ENCODE data around the gene ITGB2.

The ITGB2 gene

GRCh38 chr21:44896561-44897286, 24.0 kb downstream of the ITGB2 start:
- Histone ChIP-seq H3K36me3 (no peaks in the 10 kb centered on the region), H3K4me1 (peaks cover 0 to 7% (median 0%) of the 10 kb centered on the region in 4 donors), H3K27me3 (peaks cover 0 to 20% of the 10 kb centered on the region in 2 donors), H3K27ac (no peak overlapping the region), H3K4me3 (no peak overlapping the region), H3K9me3 (no peaks in the 10 kb centered on the region)
- DNase-seq: no peak
- intact Hi-C loops (cut with DNase I; ENCODE audit: low total_unique reads): no loop called here
- TF ChIP-seq, protein P1, sequence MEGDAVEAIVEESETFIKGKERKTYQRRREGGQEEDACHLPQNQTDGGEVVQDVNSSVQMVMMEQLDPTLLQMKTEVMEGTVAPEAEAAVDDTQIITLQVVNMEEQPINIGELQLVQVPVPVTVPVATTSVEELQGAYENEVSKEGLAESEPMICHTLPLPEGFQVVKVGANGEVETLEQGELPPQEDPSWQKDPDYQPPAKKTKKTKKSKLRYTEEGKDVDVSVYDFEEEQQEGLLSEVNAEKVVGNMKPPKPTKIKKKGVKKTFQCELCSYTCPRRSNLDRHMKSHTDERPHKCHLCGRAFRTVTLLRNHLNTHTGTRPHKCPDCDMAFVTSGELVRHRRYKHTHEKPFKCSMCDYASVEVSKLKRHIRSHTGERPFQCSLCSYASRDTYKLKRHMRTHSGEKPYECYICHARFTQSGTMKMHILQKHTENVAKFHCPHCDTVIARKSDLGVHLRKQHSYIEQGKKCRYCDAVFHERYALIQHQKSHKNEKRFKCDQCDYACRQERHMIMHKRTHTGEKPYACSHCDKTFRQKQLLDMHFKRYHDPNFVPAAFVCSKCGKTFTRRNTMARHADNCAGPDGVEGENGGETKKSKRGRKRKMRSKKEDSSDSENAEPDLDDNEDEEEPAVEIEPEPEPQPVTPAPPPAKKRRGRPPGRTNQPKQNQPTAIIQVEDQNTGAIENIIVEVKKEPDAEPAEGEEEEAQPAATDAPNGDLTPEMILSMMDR (IDR thresholded peaks at IDR 0.05): no peak

GRCh38 chr21:44895859-44896258, 24.8 kb downstream of the ITGB2 start:
- Histone ChIP-seq H3K9me3 (no peaks in the 10 kb centered on the region), H3K4me3 (no peak overlapping the region), H3K27ac (no peak overlapping the region), H3K27me3 (peaks cover 0 to 28% of the 10 kb centered on the region in 2 donors), H3K36me3 (no peaks in the 10 kb centered on the region), H3K4me1 (peaks cover 0 to 2% (median 0%) of the 10 kb centered on the region in 4 donors)
- TF ChIP-seq, protein P1 (IDR thresholded peaks at IDR 0.05): no peak
- intact Hi-C loops (cut with DNase I; ENCODE audit: low total_unique reads): no loop called here
- no peak for DNase-seq

- intact Hi-C loops (cut with DNase I; ENCODE audit: low total_unique reads): no loop called here
- DNase-seq: no peak
- peaks cover 0 to 8% (median 0%) of the 10 kb centered on the region in 4 donors for H3K4me1 ChIP-seq
These were observed 25.9 kb downstream of the ITGB2 start for GRCh38 chr21:44894687-44895302.

GRCh38 chr21:44893948-44894656, 26.6 kb downstream of the ITGB2 start:
- H3K36me3 ChIP-seq: no peaks in the 10 kb centered on the region
- intact Hi-C loops (cut with DNase I; ENCODE audit: low total_unique reads): loop anchor here (2.0 kb wide), 1 partner anchor 39 kb away; no protein-coding TSS in a partner anchor
- peaks cover 0 to 23% of the 10 kb centered on the region in 2 donors for H3K27me3 ChIP-seq

More at GRCh38 chr21:44894687-44895302, 25.9 kb downstream of the ITGB2 start:
- Histone ChIP-seq H3K27me3 (peaks cover 0 to 26% of the 10 kb centered on the region in 2 donors), H3K4me3 (no peak overlapping the region), H3K36me3 (no peaks in the 10 kb centered on the region), H3K27ac (no peak overlapping the region), H3K9me3 (no peaks in the 10 kb centered on the region)
- TF ChIP-seq, protein P1 (IDR thresholded peaks at IDR 0.05): no peak

GRCh38 chr21:44893278-44893556, 27.5 kb downstream of the ITGB2 start:
- Histone ChIP-seq H3K36me3 (no peaks in the 10 kb centered on the region), H3K27ac (no peak overlapping the region), H3K9me3 (no peaks in the 10 kb centered on the region), H3K4me1 (peaks cover 0 to 8% (median 0%) of the 10 kb centered on the region in 4 donors), H3K4me3 (no peak overlapping the region), H3K27me3 (peaks cover 0 to 18% of the 10 kb centered on the region in 2 donors)
- TF ChIP-seq, protein P1 (IDR thresholded peaks at IDR 0.05): no peak
- no peak for DNase-seq
- intact Hi-C loops (cut with DNase I; ENCODE audit: low total_unique reads): loop anchor here (2.0 kb wide), 1 partner anchor 40 kb away; no protein-coding TSS in a partner anchor

More at GRCh38 chr21:44893948-44894656, 26.6 kb downstream of the ITGB2 start:
- Histone ChIP-seq H3K9me3 (no peaks in the 10 kb centered on the region), H3K4me1 (peaks cover 0 to 8% (median 0%) of the 10 kb centered on the region in 4 donors), H3K4me3 (no peak overlapping the region), H3K27ac (no peak overlapping the region)
- TF ChIP-seq, protein P1 (IDR thresholded peaks at IDR 0.05): no peak
- DNase-seq: no peak
